Left forelimb (tissue), 1 donor: Measurements from ENCODE around the gene DHTKD1.
"Not testable (repeated sequence)": the region's sequence is repeated elsewhere in the genome, so short reads cannot be mapped to it uniquely, and the experiment has no call there.

Experiments used
- DNase-seq: peaks from one replicate; pipeline ENCODE4 v3.0.0-alpha.2; 2018; ENCODE audit warnings: low spot score

DHTKD1 gene

GRCh38 chr10:12062754-12063482 is 5.8 kb upstream of the DHTKD1 start:
- DNase-seq = no peak

- no peak for DNase-seq
Measured at GRCh38 chr10:12063483-12063818, 5.3 kb upstream of the DHTKD1 start.

- DNase-seq = no peak
Measured at GRCh38 chr10:12067336-12067735, 1.4 kb upstream of the DHTKD1 start.

- DNase-seq = not testable (repeated sequence)
Measured at GRCh38 chr10:12071441-12071840, 2.7 kb downstream of the DHTKD1 start.

- DNase-seq = no peak
Measured at GRCh38 chr10:12073526-12073925, 4.8 kb downstream of the DHTKD1 start.

GRCh38 chr10:12077580-12078180 is 8.9 kb downstream of the DHTKD1 start:
- no peak for DNase-seq

- DNase-seq = no peak
Measured at GRCh38 chr10:12081470-12081869, 12.7 kb downstream of the DHTKD1 start.

- DNase-seq = no peak
Measured at GRCh38 chr10:12081879-12082557, 13.3 kb downstream of the DHTKD1 start.

- no peak for DNase-seq
Measured at GRCh38 chr10:12088919-12089318, 20.2 kb downstream of the DHTKD1 start.

- no peak for DNase-seq
Measured at GRCh38 chr10:12091421-12091820, 22.7 kb downstream of the DHTKD1 start.

GRCh38 chr10:12097361-12097760 is 28.6 kb downstream of the DHTKD1 start:
- not testable (repeated sequence) for DNase-seq

- no peak for DNase-seq
Measured at GRCh38 chr10:12097791-12098190, 29.0 kb downstream of the DHTKD1 start.

GRCh38 chr10:12098966-12099365 is 30.2 kb downstream of the DHTKD1 start:
- no peak for DNase-seq

GRCh38 chr10:12103802-12104201 is 35.0 kb downstream of the DHTKD1 start:
- DNase-seq = no peak

- no peak for DNase-seq
Measured at GRCh38 chr10:12107781-12108180, 39.0 kb downstream of the DHTKD1 start.

- no peak for DNase-seq
Measured at GRCh38 chr10:12109286-12109685, 40.5 kb downstream of the DHTKD1 start.

GRCh38 chr10:12111528-12111927 is 42.8 kb downstream of the DHTKD1 start:
- DNase-seq = no peak

GRCh38 chr10:12113627-12114026 is 44.9 kb downstream of the DHTKD1 start:
- no peak for DNase-seq

GRCh38 chr10:12121673-12122072 is 52.9 kb downstream of the DHTKD1 start:
- DNase-seq = no peak

GRCh38 chr10:12129222-12130111 is 60.7 kb downstream of the DHTKD1 start, which contains the start of gene SEC61A2:
SEC61A2 (plus strand) TSS chr10:12129677; CDS start chr10:12129788, 111 bp downstream.
- DNase-seq = peak; percentile 96

- DNase-seq = no peak
Measured at GRCh38 chr10:12130237-12130872, 61.6 kb downstream of the DHTKD1 start.

- DNase-seq = no peak
Measured at GRCh38 chr10:12135631-12136030, 66.9 kb downstream of the DHTKD1 start.
